Vagina (tissue), 2 donors: ENCODE data around the gene MBD4.

Experiments used
- POLR2A ChIP-seq, 2 donors: fragments of 450-650 bp; IDR thresholded peaks; one replicate each; pipeline ENCODE4 v1.6.1; 2017; ENCODE audit warnings: antibody characterized with exemption in 2 of 2, mild to moderate bottlenecking in 2 of 2, moderate library complexity in 2 of 2
- TF ChIP-seq, protein P1 (sequence below), 3 experiments: fragments of 450-650 bp in 2 of 3; fragments of 200-600 bp in 1 of 3; sonication (generic) in 1 of 3; IDR thresholded peaks; one replicate each; pipeline ENCODE4 v1.5.1; 2017 to 2019; ENCODE audit warnings: antibody characterized with exemption in 3 of 3, mild to moderate bottlenecking in 2 of 3, moderate library complexity in 2 of 3

DNA sequence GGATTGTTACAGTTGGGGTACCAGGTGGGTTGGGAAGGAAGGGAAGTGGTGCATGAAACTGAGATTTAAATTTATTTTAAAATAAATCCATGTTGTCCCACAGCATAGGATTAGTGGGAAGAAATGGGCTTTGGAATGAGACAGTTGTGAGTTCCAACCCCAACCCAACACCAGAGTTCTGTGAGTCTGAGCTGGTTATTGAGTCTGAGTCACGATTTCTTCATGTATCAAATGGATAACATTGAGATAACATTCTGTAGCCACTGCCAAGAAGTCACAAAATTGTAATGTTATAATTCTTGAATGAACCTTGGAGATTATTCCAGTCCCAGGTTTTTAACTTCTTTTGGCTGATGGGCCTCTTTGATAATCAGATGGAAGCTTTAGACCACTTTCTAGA lies 14.0 kb upstream of the MBD4 start:
- TF ChIP-seq, protein P1, sequence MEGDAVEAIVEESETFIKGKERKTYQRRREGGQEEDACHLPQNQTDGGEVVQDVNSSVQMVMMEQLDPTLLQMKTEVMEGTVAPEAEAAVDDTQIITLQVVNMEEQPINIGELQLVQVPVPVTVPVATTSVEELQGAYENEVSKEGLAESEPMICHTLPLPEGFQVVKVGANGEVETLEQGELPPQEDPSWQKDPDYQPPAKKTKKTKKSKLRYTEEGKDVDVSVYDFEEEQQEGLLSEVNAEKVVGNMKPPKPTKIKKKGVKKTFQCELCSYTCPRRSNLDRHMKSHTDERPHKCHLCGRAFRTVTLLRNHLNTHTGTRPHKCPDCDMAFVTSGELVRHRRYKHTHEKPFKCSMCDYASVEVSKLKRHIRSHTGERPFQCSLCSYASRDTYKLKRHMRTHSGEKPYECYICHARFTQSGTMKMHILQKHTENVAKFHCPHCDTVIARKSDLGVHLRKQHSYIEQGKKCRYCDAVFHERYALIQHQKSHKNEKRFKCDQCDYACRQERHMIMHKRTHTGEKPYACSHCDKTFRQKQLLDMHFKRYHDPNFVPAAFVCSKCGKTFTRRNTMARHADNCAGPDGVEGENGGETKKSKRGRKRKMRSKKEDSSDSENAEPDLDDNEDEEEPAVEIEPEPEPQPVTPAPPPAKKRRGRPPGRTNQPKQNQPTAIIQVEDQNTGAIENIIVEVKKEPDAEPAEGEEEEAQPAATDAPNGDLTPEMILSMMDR (IDR thresholded peaks at IDR 0.05): no peak
- TF ChIP-seq POLR2A (IDR thresholded peaks at IDR 0.05): no peak
